ENCODE measurements around the gene DPYSL3.

Gene DPYSL3

DNA sequence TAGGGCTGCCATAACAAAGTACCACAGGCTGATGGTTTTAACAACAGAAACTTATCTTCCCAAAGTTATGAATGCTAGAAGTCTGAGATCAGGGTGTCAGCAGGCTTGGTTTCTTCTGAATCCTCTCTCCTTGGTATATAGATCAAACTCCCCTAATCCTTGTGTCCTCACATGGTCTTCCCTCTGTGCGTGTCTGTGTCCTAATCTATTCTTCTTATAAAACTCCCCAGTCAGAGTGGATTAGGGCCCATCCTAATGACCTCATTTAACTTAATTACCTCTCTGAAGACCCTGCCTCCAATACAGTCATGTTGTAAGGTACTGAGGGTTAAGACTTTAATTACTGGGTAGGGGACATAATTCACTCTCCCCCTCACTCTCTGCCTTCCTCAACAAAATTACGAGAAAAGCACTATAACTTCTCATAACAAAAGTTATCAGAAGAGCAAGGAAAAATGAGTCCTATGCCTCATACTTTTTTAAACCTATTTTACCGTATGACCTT lies 68.6 kb downstream of the DPYSL3 start:
- Histone ChIP-seq H3K27me3 (replicated peaks; ENCODE audit: control insufficient read depth, insufficient read depth, low read length) (peaks cover 1% of the 10 kb centered on the region), H3K4me3 (replicated peaks; ENCODE audit: low read depth, low read length) (no peak overlapping the region), H3K36me3 (ENCODE audit: control insufficient read depth, insufficient read depth, low read length) (no peaks in the 10 kb centered on the region)
- no peak for TF ChIP-seq CTCF (IDR thresholded peaks at IDR 0.05; ENCODE audit: insufficient read depth, low read length, poor library complexity, severe bottlenecking)
- no peak for DNase-seq (ENCODE audit: extremely low read depth, insufficient read length)

DNA sequence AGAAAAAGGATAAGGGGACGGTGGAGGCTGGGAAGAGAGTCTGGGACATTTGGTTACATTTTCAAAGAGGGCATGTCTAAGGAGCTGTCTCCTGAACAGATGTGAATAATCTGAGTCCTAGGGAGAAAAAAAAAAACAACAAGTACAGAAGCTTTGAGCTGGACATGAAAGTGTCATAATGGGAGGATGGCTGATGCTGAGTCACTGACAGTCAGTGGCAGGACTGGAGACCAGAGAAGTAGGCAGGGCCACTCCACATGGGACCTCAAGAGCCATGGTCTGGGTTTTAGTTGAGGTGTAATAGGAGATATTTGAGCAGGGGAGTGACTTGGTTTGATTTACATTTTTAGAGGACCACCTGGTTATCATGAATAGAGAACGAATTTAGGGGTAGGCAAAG lies 70.6 kb downstream of the DPYSL3 start:
- no peak for TF ChIP-seq CTCF (IDR thresholded peaks at IDR 0.05; ENCODE audit: insufficient read depth, low read length, poor library complexity, severe bottlenecking)
- H3K27me3 ChIP-seq (replicated peaks; ENCODE audit: control insufficient read depth, insufficient read depth, low read length) = peaks cover 1% of the 10 kb centered on the region
- H3K36me3 ChIP-seq (ENCODE audit: control insufficient read depth, insufficient read depth, low read length) = no peaks in the 10 kb centered on the region
- no peak for DNase-seq (ENCODE audit: extremely low read depth, insufficient read length)
- no peak overlapping the region for H3K4me3 ChIP-seq (replicated peaks; ENCODE audit: low read depth, low read length)

- Histone ChIP-seq H3K4me3 (replicated peaks; ENCODE audit: low read depth, low read length) (no peak overlapping the region), H3K36me3 (ENCODE audit: control insufficient read depth, insufficient read depth, low read length) (no peaks in the 10 kb centered on the region), H3K27me3 (replicated peaks; ENCODE audit: control insufficient read depth, insufficient read depth, low read length) (peaks cover 1% of the 10 kb centered on the region)
- DNase-seq (ENCODE audit: extremely low read depth, insufficient read length) = no peak
- no peak for TF ChIP-seq CTCF (IDR thresholded peaks at IDR 0.05; ENCODE audit: insufficient read depth, low read length, poor library complexity, severe bottlenecking)
Measured at GRCh38 chr5:147437161-147437596, 72.7 kb downstream of the DPYSL3 start.

DNA sequence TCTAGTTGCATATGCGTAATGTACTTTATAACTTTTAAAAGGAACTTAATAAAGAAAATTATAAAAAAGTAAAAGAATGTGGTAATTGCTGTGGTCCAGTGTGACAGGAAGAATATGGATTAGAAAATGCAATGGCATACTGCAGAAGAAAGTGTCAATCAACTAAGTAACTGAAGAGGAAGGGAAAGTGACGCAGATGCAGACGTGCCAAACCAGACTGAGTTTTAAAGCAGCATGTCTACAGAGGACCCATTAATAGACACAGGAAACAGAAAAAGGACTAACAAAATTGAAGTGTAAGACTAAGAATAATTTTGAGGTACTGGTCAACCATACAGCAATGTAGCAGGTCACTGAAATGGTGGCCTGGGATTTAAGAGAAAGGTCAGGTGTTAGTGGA lies 73.3 kb downstream of the DPYSL3 start:
- Histone ChIP-seq H3K36me3 (ENCODE audit: control insufficient read depth, insufficient read depth, low read length) (no peaks in the 10 kb centered on the region), H3K27me3 (replicated peaks; ENCODE audit: control insufficient read depth, insufficient read depth, low read length) (peaks cover 1% of the 10 kb centered on the region), H3K4me3 (replicated peaks; ENCODE audit: low read depth, low read length) (no peak overlapping the region)
- TF ChIP-seq CTCF (IDR thresholded peaks at IDR 0.05; ENCODE audit: insufficient read depth, low read length, poor library complexity, severe bottlenecking) = no peak
- no peak for DNase-seq (ENCODE audit: extremely low read depth, insufficient read length)

- DNase-seq (ENCODE audit: extremely low read depth, insufficient read length) = no peak
Measured at GRCh38 chr5:147434049-147434448, 75.8 kb downstream of the DPYSL3 start.

More at GRCh38 chr5:147434049-147434448, 75.8 kb downstream of the DPYSL3 start:
- no peak for TF ChIP-seq CTCF (IDR thresholded peaks at IDR 0.05; ENCODE audit: insufficient read depth, low read length, poor library complexity, severe bottlenecking)
- H3K27me3 ChIP-seq (replicated peaks; ENCODE audit: control insufficient read depth, insufficient read depth, low read length) = peaks cover 1% of the 10 kb centered on the region
- H3K36me3 ChIP-seq (ENCODE audit: control insufficient read depth, insufficient read depth, low read length) = no peaks in the 10 kb centered on the region
- H3K4me3 ChIP-seq (replicated peaks; ENCODE audit: low read depth, low read length) = no peak overlapping the region
